Thyroid gland (tissue), 4 donors: ENCODE data around the gene MAD1L1. TPM values are rescaled to one million over a fixed set of nuclear protein-coding genes. Genes with fewer than 3 reads are reported as not detected.
A peak's percentile ranks its signal among the peaks of the same experiment; 100 is the strongest.

Experiments used
- DNase-seq, 2 donors: peaks; one replicate each; pipeline ENCODE4 v3.0.0-alpha.2; 2019
- H3K27ac ChIP-seq, 3 donors: fragments of 200-600 bp; sonication (generic); 1 replicate in 2 of 3; 2 replicates in 1 of 3; pipeline ENCODE4 v1.5.1; 2016 to 2019; ENCODE audit warnings: mild to moderate bottlenecking in 1 of 3, moderate library complexity in 1 of 3
- H3K27me3 ChIP-seq: fragments of 200-600 bp; sonication (generic); one replicate; pipeline ENCODE4 v1.5.1; 2019
- H3K36me3 ChIP-seq, 2 donors: fragments of 200-600 bp; sonication (generic); one replicate each; pipeline ENCODE4 v1.5.1; 2016 to 2019
- H3K4me1 ChIP-seq, 2 donors: fragments of 200-600 bp; sonication (generic); one replicate each; pipeline ENCODE4 v1.5.1; 2017 to 2019
- H3K4me3 ChIP-seq, 3 donors: fragments of 200-600 bp; sonication (generic); replicated peaks in 1 of 3; 1 replicate in 2 of 3; 2 replicates in 1 of 3; pipeline ENCODE4 v1.5.1; 2016; ENCODE audit warnings: mild to moderate bottlenecking in 1 of 3
- H3K9me3 ChIP-seq: fragments of 200-600 bp; sonication (generic); one replicate; pipeline ENCODE4 v1.5.1; 2017
- POLR2A ChIP-seq, 2 donors: fragments of 450-650 bp; IDR thresholded peaks; one replicate each; pipeline ENCODE4 v1.6.1; 2017; ENCODE audit warnings: antibody characterized with exemption in 2 of 2, mild to moderate bottlenecking in 2 of 2, moderate library complexity in 1 of 2
- WGBS, 2 donors: methylation state at CpG; one replicate each; pipeline ENCODE4 v1.1.5; 2017; 5-methylcytosine and 5-hydroxymethylcytosine counted together
- intact Hi-C: fragments of 100-400 bp; cut with DNase I; formaldehyde crosslinking; loops from one replicate; pipeline ENCODE4 v1.15.1; 2023
- total RNA-seq, 4 donors: library from RNA; depleted of rRNA; stranded (reverse); fragments of >200 nt; gene quantifications; one replicate each; pipeline ENCODE4 v1.2.3, GENCODE V29; 2016
- TF ChIP-seq, protein P1 (sequence below), 6 experiments: fragments of 200-600 bp in 3 of 6; fragments of 450-650 bp in 3 of 6; sonication (generic) in 3 of 6; IDR thresholded peaks; one replicate each; pipeline ENCODE4 v1.5.1; 2016 to 2019; ENCODE audit warnings: antibody characterized with exemption in 6 of 6, mild to moderate bottlenecking in 2 of 6, inconsistent platforms in 1 of 6, moderate library complexity in 1 of 6

The MAD1L1 gene
- total RNA-seq, 4 donors from 2014 or later = 27.4 to 38.6 (median 33.9) TPM

DNA sequence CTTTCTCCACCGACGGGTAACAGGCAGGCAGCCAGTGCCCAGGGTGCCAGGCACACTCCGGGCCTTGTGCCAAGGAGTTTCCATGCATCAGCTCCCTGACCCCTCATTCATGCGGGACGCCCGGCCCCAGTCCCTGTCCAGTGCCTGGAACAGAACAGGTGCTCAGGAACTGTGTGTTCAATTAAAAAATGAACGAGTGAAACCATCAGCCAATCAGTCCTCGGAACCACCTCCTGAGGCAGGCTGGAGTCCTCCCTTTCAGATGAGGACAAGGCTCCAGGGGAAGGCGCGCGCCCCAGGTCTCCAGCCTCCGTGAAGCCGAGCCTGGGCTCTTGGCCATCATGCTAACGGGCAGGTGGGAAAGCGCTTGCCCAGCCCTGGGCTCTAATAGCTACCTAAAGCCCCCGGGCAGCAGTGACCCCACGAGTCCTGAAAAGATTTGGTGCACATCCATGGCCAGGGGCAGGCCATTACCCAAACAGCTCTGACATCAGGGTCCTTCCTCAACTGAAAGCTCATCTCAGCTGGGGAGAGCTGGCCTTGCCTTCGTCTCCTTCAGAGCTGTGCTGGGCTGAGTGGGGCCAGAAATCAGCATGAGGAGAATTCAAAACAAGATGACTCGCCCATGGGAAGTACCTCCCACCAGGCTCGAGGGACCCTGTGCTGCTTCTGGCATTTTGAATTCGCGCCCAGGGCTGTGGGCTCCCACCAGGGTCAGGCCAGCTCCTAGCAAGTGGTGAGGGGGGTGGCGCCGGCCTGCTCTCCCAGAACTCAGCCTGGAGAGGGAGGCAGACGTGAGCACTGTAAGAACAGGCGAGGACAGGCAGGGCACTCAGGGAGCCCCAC lies 200.5 kb downstream of the MAD1L1 start:
- WGBS, 2 donors = 62 to 80% methylated on average over 16 to 18 of the region's 26 CpGs

DNA sequence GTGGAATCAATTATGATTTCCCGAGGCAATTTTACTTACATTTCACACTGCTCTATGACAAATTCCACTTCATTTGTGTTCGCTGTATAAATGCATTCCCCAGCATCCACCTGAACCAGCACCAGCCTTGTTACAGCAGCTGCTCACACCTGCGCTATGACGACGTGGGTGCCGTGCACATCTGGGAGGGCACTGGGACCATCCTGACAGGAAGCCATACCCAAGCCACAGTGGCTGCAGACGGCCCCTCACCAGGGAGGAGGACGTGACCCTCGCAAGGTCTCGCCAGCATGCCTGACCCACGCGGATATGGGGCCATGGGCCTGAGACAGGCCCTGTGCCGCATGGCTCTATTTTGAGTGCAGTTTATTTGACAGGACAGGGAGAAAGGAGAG lies 201.3 kb downstream of the MAD1L1 start:
- H3K27me3 ChIP-seq = no peaks in the 10 kb centered on the region
- TF ChIP-seq POLR2A (IDR thresholded peaks at IDR 0.05) = no peak
- TF ChIP-seq, protein P1, sequence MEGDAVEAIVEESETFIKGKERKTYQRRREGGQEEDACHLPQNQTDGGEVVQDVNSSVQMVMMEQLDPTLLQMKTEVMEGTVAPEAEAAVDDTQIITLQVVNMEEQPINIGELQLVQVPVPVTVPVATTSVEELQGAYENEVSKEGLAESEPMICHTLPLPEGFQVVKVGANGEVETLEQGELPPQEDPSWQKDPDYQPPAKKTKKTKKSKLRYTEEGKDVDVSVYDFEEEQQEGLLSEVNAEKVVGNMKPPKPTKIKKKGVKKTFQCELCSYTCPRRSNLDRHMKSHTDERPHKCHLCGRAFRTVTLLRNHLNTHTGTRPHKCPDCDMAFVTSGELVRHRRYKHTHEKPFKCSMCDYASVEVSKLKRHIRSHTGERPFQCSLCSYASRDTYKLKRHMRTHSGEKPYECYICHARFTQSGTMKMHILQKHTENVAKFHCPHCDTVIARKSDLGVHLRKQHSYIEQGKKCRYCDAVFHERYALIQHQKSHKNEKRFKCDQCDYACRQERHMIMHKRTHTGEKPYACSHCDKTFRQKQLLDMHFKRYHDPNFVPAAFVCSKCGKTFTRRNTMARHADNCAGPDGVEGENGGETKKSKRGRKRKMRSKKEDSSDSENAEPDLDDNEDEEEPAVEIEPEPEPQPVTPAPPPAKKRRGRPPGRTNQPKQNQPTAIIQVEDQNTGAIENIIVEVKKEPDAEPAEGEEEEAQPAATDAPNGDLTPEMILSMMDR (IDR thresholded peaks at IDR 0.05) = no peak
- DNase-seq = no peak
- peaks cover 10 to 14% of the 10 kb centered on the region in 2 donors for H3K4me1 ChIP-seq
- no peak overlapping the region for H3K27ac ChIP-seq
- WGBS, 2 donors = 82 to 88% methylated on average over 11 of the region's 13 CpGs
- H3K4me3 ChIP-seq = no peak overlapping the region
- no peaks in the 10 kb centered on the region for H3K9me3 ChIP-seq
- intact Hi-C loops = no loop called here
- H3K36me3 ChIP-seq = no peaks in the 10 kb centered on the region

More for the DNA sequence above, 200.5 kb downstream of the MAD1L1 start:
- peaks cover 12 to 17% of the 10 kb centered on the region in 2 donors for H3K4me1 ChIP-seq
- H3K27ac ChIP-seq = no peak overlapping the region
- TF ChIP-seq, protein P1 (IDR thresholded peaks at IDR 0.05) = no peak
- TF ChIP-seq POLR2A (IDR thresholded peaks at IDR 0.05) = no peak
- peak; percentile 90 to 94 for DNase-seq
- intact Hi-C loops = no loop called here
- H3K27me3 ChIP-seq = no peaks in the 10 kb centered on the region
- H3K9me3 ChIP-seq = no peaks in the 10 kb centered on the region
- H3K36me3 ChIP-seq = no peaks in the 10 kb centered on the region
- no peak overlapping the region for H3K4me3 ChIP-seq

DNA sequence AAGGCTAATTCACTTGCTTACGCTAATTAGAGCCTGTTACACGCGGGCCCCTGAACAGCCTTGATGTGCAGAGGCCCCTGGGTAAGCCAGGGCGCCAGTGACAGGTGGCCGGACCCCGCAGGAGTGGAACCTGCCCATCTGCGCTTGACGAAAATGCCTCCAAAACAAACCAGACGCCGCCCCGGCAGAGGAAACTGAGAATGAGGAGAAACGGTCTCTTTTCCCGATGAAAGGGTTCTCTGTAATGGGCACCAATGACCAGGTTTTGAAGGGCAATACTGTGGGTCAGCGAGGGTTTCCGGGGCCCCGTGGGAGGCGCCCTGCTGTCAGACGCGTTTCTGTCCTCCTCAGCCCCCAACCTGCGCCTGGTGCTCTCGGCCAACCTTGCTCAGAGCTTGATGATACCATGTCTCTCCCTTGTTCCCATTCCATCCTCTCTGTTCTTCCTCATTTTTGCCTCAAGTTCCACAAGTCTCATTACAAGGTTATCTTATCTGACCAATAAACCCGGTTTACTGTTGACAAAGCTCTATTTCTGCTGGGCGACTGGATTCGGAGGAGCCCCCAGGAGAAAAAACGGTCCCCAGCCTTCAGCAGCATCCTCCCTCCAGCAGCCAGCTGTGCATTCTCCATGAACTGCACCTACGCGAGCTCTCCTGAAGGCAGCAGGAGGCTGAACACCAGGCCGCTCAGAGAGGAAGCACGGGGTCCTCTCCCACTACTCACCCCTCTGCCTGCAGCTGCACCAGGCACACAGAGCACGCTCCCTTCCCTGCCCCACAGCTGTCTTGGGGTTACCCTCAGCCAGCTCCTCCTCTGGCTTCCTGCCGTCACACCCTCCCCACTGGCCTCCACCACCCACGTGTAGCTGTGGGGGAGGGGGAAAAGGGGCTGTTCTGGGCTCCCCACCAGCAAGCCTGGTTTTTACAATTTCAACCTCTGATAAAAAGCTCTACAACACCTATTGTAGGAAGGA lies 202.0 kb downstream of the MAD1L1 start:
- DNase-seq = no peak
- no peak overlapping the region for H3K4me3 ChIP-seq
- WGBS, 2 donors = 88 to 90% methylated on average over 32 of the region's 32 CpGs

DNA sequence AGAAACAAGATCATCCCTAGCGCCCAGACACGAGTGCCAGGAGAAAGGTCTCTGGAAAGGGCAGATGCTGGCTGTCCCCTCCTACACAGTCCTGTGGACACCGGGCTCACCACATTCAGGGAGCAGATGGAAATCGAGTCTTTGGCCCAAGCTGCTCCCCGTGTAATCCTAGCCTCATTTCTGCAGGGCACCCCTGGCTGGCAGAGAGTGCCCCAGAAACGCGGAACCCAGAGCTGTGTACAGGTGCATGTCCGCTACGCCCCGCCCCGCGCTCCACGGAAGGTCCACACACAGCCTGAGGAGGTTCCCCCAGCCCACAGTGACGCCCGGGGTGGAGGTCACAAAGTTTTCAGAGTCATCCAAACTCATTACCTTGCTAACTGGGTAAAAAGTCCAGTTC lies 202.8 kb downstream of the MAD1L1 start:
- no peak for DNase-seq
- Histone ChIP-seq H3K27me3 (no peaks in the 10 kb centered on the region), H3K9me3 (no peaks in the 10 kb centered on the region), H3K36me3 (no peaks in the 10 kb centered on the region), H3K4me1 (peaks cover 10 to 14% of the 10 kb centered on the region in 2 donors), H3K4me3 (no peak overlapping the region), H3K27ac (no peak overlapping the region)
- intact Hi-C loops = no loop called here
- 95 to 96% methylated on average over 15 of the region's 15 CpGs for WGBS, 2 donors
- TF ChIP-seq, protein P1 (IDR thresholded peaks at IDR 0.05) = no peak

More for the DNA sequence above, 202.0 kb downstream of the MAD1L1 start:
- Histone ChIP-seq H3K27ac (no peak overlapping the region), H3K27me3 (no peaks in the 10 kb centered on the region), H3K36me3 (no peaks in the 10 kb centered on the region), H3K4me1 (peaks cover 10 to 14% of the 10 kb centered on the region in 2 donors), H3K9me3 (no peaks in the 10 kb centered on the region)
- no peak for TF ChIP-seq POLR2A (IDR thresholded peaks at IDR 0.05)
- TF ChIP-seq, protein P1 (IDR thresholded peaks at IDR 0.05) = no peak
- intact Hi-C loops = no loop called here
